Fibroblast of villous mesenchyme (primary cell): ENCODE data around the gene ACOT8. TPM values are rescaled to one million over a fixed set of nuclear protein-coding genes. Genes with fewer than 3 reads are reported as not detected.

Experiments
- DNase-seq: peaks from one replicate; pipeline ENCODE4 v3.0.0-alpha.2; 2010; ENCODE audit warnings: low read depth
- H3K4me3 ChIP-seq: 2 replicates; pipeline ENCODE4 v1.5.1; 2011; ENCODE audit warnings: low read depth, mild to moderate bottlenecking, low read length
- CTCF ChIP-seq: IDR thresholded peaks from 2 replicates; pipeline ENCODE4 v1.5.1; 2012; ENCODE audit warnings: low read depth, mild to moderate bottlenecking, low read length; ENCODE audit not compliant: insufficient read depth
- total RNA-seq: library from RNA; depleted of rRNA; stranded (reverse); fragments of >200 nt; gene quantifications from 2 replicates; pipeline ENCODE4 v1.2.3, GENCODE V29; 2012

ACOT8 gene
- total RNA-seq, 1 donor = 36.7 TPM

- DNase-seq = no peak
- no peak for TF ChIP-seq CTCF
- H3K4me3 ChIP-seq = no peak within 1 kb of the TSS
Measured at GRCh38 chr20:45827030-45827652, 30.1 kb downstream of the ACOT8 start, which contains the start of gene TNNC2. TSS of gene TNNC2 (minus strand) at chr20:45827312. CDS start at chr20:45827248, 64 bp downstream.

- TF ChIP-seq CTCF = no peak
- H3K4me3 ChIP-seq = no peak overlapping the region
- DNase-seq = peak; percentile 38
Measured at GRCh38 chr20:45826381-45827019, 30.7 kb downstream of the ACOT8 start.

GRCh38 chr20:45823949-45824835, 33.0 kb downstream of the ACOT8 start:
- H3K4me3 ChIP-seq = no peak overlapping the region
- DNase-seq = no peak
- peak; percentile 50 for TF ChIP-seq CTCF

- H3K4me3 ChIP-seq = no peak overlapping the region
- no peak for DNase-seq
- no peak for TF ChIP-seq CTCF
Measured at GRCh38 chr20:45822857-45823256, 34.3 kb downstream of the ACOT8 start.

GRCh38 chr20:45821947-45822346, 35.2 kb downstream of the ACOT8 start:
- no peak for DNase-seq
- no peak overlapping the region for H3K4me3 ChIP-seq
- no peak for TF ChIP-seq CTCF

- TF ChIP-seq CTCF = no peak
- DNase-seq = no peak
- no peak overlapping the region for H3K4me3 ChIP-seq
Measured at GRCh38 chr20:45819466-45819865, 37.7 kb downstream of the ACOT8 start.
